ENCODE data around the gene SMIM11. TPM values are rescaled to one million over a fixed set of nuclear protein-coding genes. Genes with fewer than 3 reads are reported as not detected.
"Not testable (repeated sequence)": the region's sequence is repeated elsewhere in the genome, so short reads cannot be mapped to it uniquely, and the experiment has no call there.

SMIM11 gene
- total and polyA plus RNA-seq, 4 experiments from 2014 or later: 4.9 to 18.5 (median 10.2) TPM

GRCh38 chr21:34374462-34374861 is 845 bp upstream of the SMIM11 start:
- CTCF ChIA-PET (ENCODE audit: partially characterized antibody); intact Hi-C loops (cut with micrococcal nuclease); H3K27ac ChIP-seq (ENCODE audit: low read depth, low read length); H3K4me3 Mint-ChIP-seq; H3K27me3 ChIP-seq (ENCODE audit: insufficient read depth, low read length); POLR2A ChIA-PET (ENCODE audit: partially characterized antibody); H3K4me1 ChIP-seq (ENCODE audit: insufficient read depth, low read length); H3K9me3 Mint-ChIP-seq; H3K4me3 ChIP-seq (ENCODE audit: low read length in 2 of 2); DNase-seq; H3K36me3 ChIP-seq (ENCODE audit: insufficient read depth, low read length); H3K9me3 ChIP-seq (ENCODE audit: control insufficient read depth in 1 of 2, low read length in 2 of 2); H3K27me3 Mint-ChIP-seq; H3K27ac Mint-ChIP-seq; H3K36me3 Mint-ChIP-seq; H3K4me1 Mint-ChIP-seq: not testable (repeated sequence)

GRCh38 chr21:34375619-34375972 is 289 bp downstream of the SMIM11 start:
- H3K36me3 Mint-ChIP-seq; H3K27me3 ChIP-seq (ENCODE audit: insufficient read depth, low read length); H3K27ac Mint-ChIP-seq; POLR2A ChIA-PET (ENCODE audit: partially characterized antibody); H3K9me3 ChIP-seq (ENCODE audit: control insufficient read depth in 1 of 2, low read length in 2 of 2); H3K4me3 ChIP-seq (ENCODE audit: low read length in 2 of 2); H3K4me3 Mint-ChIP-seq; H3K4me1 Mint-ChIP-seq; H3K4me1 ChIP-seq (ENCODE audit: insufficient read depth, low read length); H3K9me3 Mint-ChIP-seq; DNase-seq; H3K36me3 ChIP-seq (ENCODE audit: insufficient read depth, low read length); H3K27ac ChIP-seq (ENCODE audit: low read depth, low read length); CTCF ChIA-PET (ENCODE audit: partially characterized antibody); intact Hi-C loops (cut with micrococcal nuclease); H3K27me3 Mint-ChIP-seq: not testable (repeated sequence)

- H3K27ac Mint-ChIP-seq; POLR2A ChIA-PET (ENCODE audit: partially characterized antibody); H3K4me1 Mint-ChIP-seq; H3K4me3 ChIP-seq (ENCODE audit: low read length in 2 of 2); H3K27me3 Mint-ChIP-seq; H3K9me3 Mint-ChIP-seq; H3K9me3 ChIP-seq (ENCODE audit: control insufficient read depth in 1 of 2, low read length in 2 of 2); H3K27me3 ChIP-seq (ENCODE audit: insufficient read depth, low read length); intact Hi-C loops (cut with micrococcal nuclease); H3K4me3 Mint-ChIP-seq; H3K4me1 ChIP-seq (ENCODE audit: insufficient read depth, low read length); H3K36me3 ChIP-seq (ENCODE audit: insufficient read depth, low read length); H3K27ac ChIP-seq (ENCODE audit: low read depth, low read length); CTCF ChIA-PET (ENCODE audit: partially characterized antibody); DNase-seq; H3K36me3 Mint-ChIP-seq: not testable (repeated sequence)
Measured at GRCh38 chr21:34383138-34383537, 7.8 kb downstream of the SMIM11 start.

GRCh38 chr21:34383724-34384415 is 8.6 kb downstream of the SMIM11 start:
- intact Hi-C loops (cut with micrococcal nuclease); H3K4me3 Mint-ChIP-seq; DNase-seq; H3K27me3 ChIP-seq (ENCODE audit: insufficient read depth, low read length); H3K9me3 Mint-ChIP-seq; H3K27ac Mint-ChIP-seq; H3K4me1 ChIP-seq (ENCODE audit: insufficient read depth, low read length); H3K27ac ChIP-seq (ENCODE audit: low read depth, low read length); H3K4me3 ChIP-seq (ENCODE audit: low read length in 2 of 2); POLR2A ChIA-PET (ENCODE audit: partially characterized antibody); H3K27me3 Mint-ChIP-seq; H3K36me3 ChIP-seq (ENCODE audit: insufficient read depth, low read length); H3K4me1 Mint-ChIP-seq; CTCF ChIA-PET (ENCODE audit: partially characterized antibody); H3K36me3 Mint-ChIP-seq; H3K9me3 ChIP-seq (ENCODE audit: control insufficient read depth in 1 of 2, low read length in 2 of 2): not testable (repeated sequence)

- H3K36me3 ChIP-seq (ENCODE audit: insufficient read depth, low read length); H3K4me3 ChIP-seq (ENCODE audit: low read length in 2 of 2); H3K27me3 Mint-ChIP-seq; H3K4me1 ChIP-seq (ENCODE audit: insufficient read depth, low read length); H3K9me3 Mint-ChIP-seq; POLR2A ChIA-PET (ENCODE audit: partially characterized antibody); H3K27ac Mint-ChIP-seq; H3K4me3 Mint-ChIP-seq; H3K27me3 ChIP-seq (ENCODE audit: insufficient read depth, low read length); DNase-seq; H3K9me3 ChIP-seq (ENCODE audit: control insufficient read depth in 1 of 2, low read length in 2 of 2); intact Hi-C loops (cut with micrococcal nuclease); H3K27ac ChIP-seq (ENCODE audit: low read depth, low read length); H3K4me1 Mint-ChIP-seq; H3K36me3 Mint-ChIP-seq; CTCF ChIA-PET (ENCODE audit: partially characterized antibody): not testable (repeated sequence)
Measured at GRCh38 chr21:34400522-34400921, 25.2 kb downstream of the SMIM11 start.

- H3K4me3 Mint-ChIP-seq; H3K27ac Mint-ChIP-seq; H3K9me3 ChIP-seq (ENCODE audit: control insufficient read depth in 1 of 2, low read length in 2 of 2); H3K27ac ChIP-seq (ENCODE audit: low read depth, low read length); intact Hi-C loops (cut with micrococcal nuclease); H3K4me3 ChIP-seq (ENCODE audit: low read length in 2 of 2); H3K9me3 Mint-ChIP-seq; H3K4me1 Mint-ChIP-seq; H3K36me3 ChIP-seq (ENCODE audit: insufficient read depth, low read length); POLR2A ChIA-PET (ENCODE audit: partially characterized antibody); H3K36me3 Mint-ChIP-seq; DNase-seq; H3K4me1 ChIP-seq (ENCODE audit: insufficient read depth, low read length); H3K27me3 Mint-ChIP-seq; CTCF ChIA-PET (ENCODE audit: partially characterized antibody); H3K27me3 ChIP-seq (ENCODE audit: insufficient read depth, low read length): not testable (repeated sequence)
Measured at GRCh38 chr21:34404742-34405141, 29.4 kb downstream of the SMIM11 start.

- H3K4me3 ChIP-seq (ENCODE audit: low read length in 2 of 2); H3K4me3 Mint-ChIP-seq; H3K9me3 Mint-ChIP-seq; H3K4me1 Mint-ChIP-seq; H3K27ac ChIP-seq (ENCODE audit: low read depth, low read length); POLR2A ChIA-PET (ENCODE audit: partially characterized antibody); H3K36me3 ChIP-seq (ENCODE audit: insufficient read depth, low read length); H3K27me3 Mint-ChIP-seq; intact Hi-C loops (cut with micrococcal nuclease); CTCF ChIA-PET (ENCODE audit: partially characterized antibody); H3K27ac Mint-ChIP-seq; H3K9me3 ChIP-seq (ENCODE audit: control insufficient read depth in 1 of 2, low read length in 2 of 2); DNase-seq; H3K27me3 ChIP-seq (ENCODE audit: insufficient read depth, low read length); H3K4me1 ChIP-seq (ENCODE audit: insufficient read depth, low read length); H3K36me3 Mint-ChIP-seq: not testable (repeated sequence)
Measured at GRCh38 chr21:34405686-34406085, 30.4 kb downstream of the SMIM11 start.

- H3K4me3 ChIP-seq (ENCODE audit: low read length in 2 of 2); H3K9me3 ChIP-seq (ENCODE audit: control insufficient read depth in 1 of 2, low read length in 2 of 2); H3K27ac ChIP-seq (ENCODE audit: low read depth, low read length); intact Hi-C loops (cut with micrococcal nuclease); CTCF ChIA-PET (ENCODE audit: partially characterized antibody); H3K36me3 ChIP-seq (ENCODE audit: insufficient read depth, low read length); DNase-seq; POLR2A ChIA-PET (ENCODE audit: partially characterized antibody); H3K36me3 Mint-ChIP-seq; H3K4me1 ChIP-seq (ENCODE audit: insufficient read depth, low read length); H3K27me3 ChIP-seq (ENCODE audit: insufficient read depth, low read length); H3K9me3 Mint-ChIP-seq; H3K27ac Mint-ChIP-seq; H3K27me3 Mint-ChIP-seq; H3K4me3 Mint-ChIP-seq; H3K4me1 Mint-ChIP-seq: not testable (repeated sequence)
Measured at GRCh38 chr21:34406102-34406501, 30.8 kb downstream of the SMIM11 start.
